ENCODE data around the gene THADA.

DNA sequence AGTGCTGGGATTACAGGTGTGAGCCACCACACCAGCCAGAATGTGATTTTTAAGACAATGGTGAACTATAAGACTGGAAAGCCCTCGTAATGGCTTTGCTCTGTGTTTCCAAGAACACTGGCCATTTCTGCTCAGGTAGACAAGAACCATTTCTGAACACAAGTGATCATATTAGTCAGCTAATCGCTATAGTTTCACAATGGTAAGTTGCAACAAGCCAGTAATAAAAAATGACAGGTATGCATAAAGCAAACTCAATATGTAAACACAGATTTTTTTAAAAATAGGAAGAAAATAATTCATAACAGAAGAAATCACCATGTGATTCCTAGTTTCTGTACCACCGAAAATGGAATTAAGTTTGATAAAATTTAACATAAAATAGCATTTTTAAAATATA is 166.5 kb downstream of the THADA start:
- TF ChIP-seq, protein P1, sequence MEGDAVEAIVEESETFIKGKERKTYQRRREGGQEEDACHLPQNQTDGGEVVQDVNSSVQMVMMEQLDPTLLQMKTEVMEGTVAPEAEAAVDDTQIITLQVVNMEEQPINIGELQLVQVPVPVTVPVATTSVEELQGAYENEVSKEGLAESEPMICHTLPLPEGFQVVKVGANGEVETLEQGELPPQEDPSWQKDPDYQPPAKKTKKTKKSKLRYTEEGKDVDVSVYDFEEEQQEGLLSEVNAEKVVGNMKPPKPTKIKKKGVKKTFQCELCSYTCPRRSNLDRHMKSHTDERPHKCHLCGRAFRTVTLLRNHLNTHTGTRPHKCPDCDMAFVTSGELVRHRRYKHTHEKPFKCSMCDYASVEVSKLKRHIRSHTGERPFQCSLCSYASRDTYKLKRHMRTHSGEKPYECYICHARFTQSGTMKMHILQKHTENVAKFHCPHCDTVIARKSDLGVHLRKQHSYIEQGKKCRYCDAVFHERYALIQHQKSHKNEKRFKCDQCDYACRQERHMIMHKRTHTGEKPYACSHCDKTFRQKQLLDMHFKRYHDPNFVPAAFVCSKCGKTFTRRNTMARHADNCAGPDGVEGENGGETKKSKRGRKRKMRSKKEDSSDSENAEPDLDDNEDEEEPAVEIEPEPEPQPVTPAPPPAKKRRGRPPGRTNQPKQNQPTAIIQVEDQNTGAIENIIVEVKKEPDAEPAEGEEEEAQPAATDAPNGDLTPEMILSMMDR (IDR thresholded peaks at IDR 0.05; ENCODE audit: insufficient read depth, low read length) = no peak
- TF ChIP-seq, protein P2, sequence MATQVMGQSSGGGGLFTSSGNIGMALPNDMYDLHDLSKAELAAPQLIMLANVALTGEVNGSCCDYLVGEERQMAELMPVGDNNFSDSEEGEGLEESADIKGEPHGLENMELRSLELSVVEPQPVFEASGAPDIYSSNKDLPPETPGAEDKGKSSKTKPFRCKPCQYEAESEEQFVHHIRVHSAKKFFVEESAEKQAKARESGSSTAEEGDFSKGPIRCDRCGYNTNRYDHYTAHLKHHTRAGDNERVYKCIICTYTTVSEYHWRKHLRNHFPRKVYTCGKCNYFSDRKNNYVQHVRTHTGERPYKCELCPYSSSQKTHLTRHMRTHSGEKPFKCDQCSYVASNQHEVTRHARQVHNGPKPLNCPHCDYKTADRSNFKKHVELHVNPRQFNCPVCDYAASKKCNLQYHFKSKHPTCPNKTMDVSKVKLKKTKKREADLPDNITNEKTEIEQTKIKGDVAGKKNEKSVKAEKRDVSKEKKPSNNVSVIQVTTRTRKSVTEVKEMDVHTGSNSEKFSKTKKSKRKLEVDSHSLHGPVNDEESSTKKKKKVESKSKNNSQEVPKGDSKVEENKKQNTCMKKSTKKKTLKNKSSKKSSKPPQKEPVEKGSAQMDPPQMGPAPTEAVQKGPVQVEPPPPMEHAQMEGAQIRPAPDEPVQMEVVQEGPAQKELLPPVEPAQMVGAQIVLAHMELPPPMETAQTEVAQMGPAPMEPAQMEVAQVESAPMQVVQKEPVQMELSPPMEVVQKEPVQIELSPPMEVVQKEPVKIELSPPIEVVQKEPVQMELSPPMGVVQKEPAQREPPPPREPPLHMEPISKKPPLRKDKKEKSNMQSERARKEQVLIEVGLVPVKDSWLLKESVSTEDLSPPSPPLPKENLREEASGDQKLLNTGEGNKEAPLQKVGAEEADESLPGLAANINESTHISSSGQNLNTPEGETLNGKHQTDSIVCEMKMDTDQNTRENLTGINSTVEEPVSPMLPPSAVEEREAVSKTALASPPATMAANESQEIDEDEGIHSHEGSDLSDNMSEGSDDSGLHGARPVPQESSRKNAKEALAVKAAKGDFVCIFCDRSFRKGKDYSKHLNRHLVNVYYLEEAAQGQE (IDR thresholded peaks at IDR 0.05; ENCODE audit: insufficient replicate concordance, low read depth) = no peak
- no peak for TF ChIP-seq SPI1 (IDR thresholded peaks at IDR 0.05; ENCODE audit: borderline replicate concordance, low read depth)
- TF ChIP-seq GABPA (IDR thresholded peaks at IDR 0.05; ENCODE audit: low read depth) = no peak
- TF ChIP-seq POLR2AphosphoS5 (IDR thresholded peaks at IDR 0.05; ENCODE audit: low read depth) = no peak

Measured in HL-60 (cell line).